H9 (cell line): ENCODE results near the gene KLHL10. TPM values are rescaled to one million over a fixed set of nuclear protein-coding genes. Genes with fewer than 3 reads are reported as not detected.

Source experiments
- DNase-seq: peaks from one replicate; pipeline ENCODE4 v3.0.0-alpha.2; 2017
- H2AFZ ChIP-seq: one replicate; pipeline ENCODE4 v1.6.1; 2013; ENCODE audit warnings: mild to moderate bottlenecking, low read length, control low read depth, moderate library complexity
- H2AK5ac ChIP-seq: 2 replicates; pipeline ENCODE4 v1.6.1; 2013; ENCODE audit warnings: low read length, control low read depth, mixed read lengths; ENCODE audit not compliant: insufficient read length
- H2BK120ac ChIP-seq: one replicate; pipeline ENCODE4 v1.6.1; 2013; ENCODE audit warnings: low read depth, mild to moderate bottlenecking, low read length, control low read depth, inconsistent platforms; ENCODE audit not compliant: poor library complexity, severe bottlenecking
- H2BK12ac ChIP-seq: 2 replicates; pipeline ENCODE4 v1.6.1; 2013; ENCODE audit warnings: low read length, control low read depth, mixed read lengths, low read depth; ENCODE audit not compliant: insufficient read length
- H2BK15ac ChIP-seq: 2 replicates; pipeline ENCODE4 v1.6.1; 2013; ENCODE audit warnings: low read depth, low read length, control low read depth
- H2BK20ac ChIP-seq: one replicate; pipeline ENCODE4 v1.6.1; 2013; ENCODE audit warnings: low read depth, mild to moderate bottlenecking, low read length, control low read depth, inconsistent platforms; ENCODE audit not compliant: poor library complexity, severe bottlenecking
- H2BK5ac ChIP-seq: 2 replicates; pipeline ENCODE4 v1.6.1; 2013; ENCODE audit warnings: low read length, control low read depth, mixed read lengths; ENCODE audit not compliant: insufficient read length
- H3K14ac ChIP-seq: 2 replicates; pipeline ENCODE4 v1.6.1; 2013; ENCODE audit warnings: low read length, control low read depth; ENCODE audit not compliant: insufficient read depth
- H3K18ac ChIP-seq: 2 replicates; pipeline ENCODE4 v1.6.1; 2013; ENCODE audit warnings: low read depth, mild to moderate bottlenecking, mixed read lengths, low read length, control low read depth; ENCODE audit not compliant: insufficient read length
- H3K23ac ChIP-seq: 2 replicates; pipeline ENCODE4 v1.6.1; 2013; ENCODE audit warnings: low read length, control low read depth, mixed read lengths, low read depth; ENCODE audit not compliant: insufficient read length
- H3K23me2 ChIP-seq: 2 replicates; pipeline ENCODE4 v1.6.1; 2013; ENCODE audit warnings: low read depth, mild to moderate bottlenecking, mixed read lengths, low read length, control low read depth; ENCODE audit not compliant: insufficient read length, poor library complexity, severe bottlenecking
- H3K27ac ChIP-seq: 2 replicates; pipeline ENCODE4 v1.5.1; 2013; ENCODE audit warnings: low read length, control low read depth, mixed read lengths, low read depth; ENCODE audit not compliant: insufficient read length
- H3K27me3 ChIP-seq: 2 replicates; pipeline ENCODE4 v1.6.1; 2013; ENCODE audit warnings: low read length, control low read depth, inconsistent platforms; ENCODE audit not compliant: insufficient read depth
- H3K4ac ChIP-seq: 2 replicates; pipeline ENCODE4 v1.6.1; 2013; ENCODE audit warnings: low read depth, mild to moderate bottlenecking, control low read depth, inconsistent platforms, low read length, moderate library complexity
- H3K4me1 ChIP-seq: 2 replicates; pipeline ENCODE4 v1.6.1; 2013; ENCODE audit warnings: low read length, control low read depth, inconsistent platforms; ENCODE audit not compliant: insufficient read depth
- H3K4me2 ChIP-seq: 2 replicates; pipeline ENCODE4 v1.6.1; 2013; ENCODE audit warnings: low read length, control low read depth, mixed read lengths; ENCODE audit not compliant: insufficient read length, insufficient read depth
- H3K56ac ChIP-seq: 2 replicates; pipeline ENCODE4 v1.6.1; 2013; ENCODE audit warnings: low read depth, mild to moderate bottlenecking, mixed read lengths, low read length, control low read depth; ENCODE audit not compliant: insufficient read length
- H3K79me1 ChIP-seq: 2 replicates; pipeline ENCODE4 v1.6.1; 2013; ENCODE audit warnings: low read depth, mild to moderate bottlenecking, moderate library complexity, low read length, control low read depth, inconsistent platforms; ENCODE audit not compliant: insufficient read depth, poor library complexity, severe bottlenecking
- H3K79me2 ChIP-seq: 2 replicates; pipeline ENCODE4 v1.6.1; 2013; ENCODE audit warnings: low read length, control low read depth, inconsistent platforms; ENCODE audit not compliant: insufficient read depth
- H3K9ac ChIP-seq: 2 replicates; pipeline ENCODE4 v1.6.1; 2013; ENCODE audit warnings: low read length, control low read depth, mixed read lengths; ENCODE audit not compliant: insufficient read length; ENCODE audit errors: extremely low read depth
- H3K9me3 ChIP-seq: one replicate; pipeline ENCODE4 v1.6.1; 2013; ENCODE audit warnings: low read depth, low read length, inconsistent platforms; ENCODE audit not compliant: control insufficient read depth
- H3T11ph ChIP-seq: one replicate; pipeline ENCODE4 v1.6.1; 2013; ENCODE audit warnings: mild to moderate bottlenecking, low read length, control low read depth, inconsistent platforms
- H4K20me1 ChIP-seq: one replicate; pipeline ENCODE4 v1.6.1; 2013; ENCODE audit not compliant: control insufficient read depth, insufficient read length, insufficient read depth
- H4K5ac ChIP-seq: 2 replicates; pipeline ENCODE4 v1.6.1; 2013; ENCODE audit warnings: low read depth, mild to moderate bottlenecking, mixed read lengths, low read length, control low read depth; ENCODE audit not compliant: insufficient read length
- H4K8ac ChIP-seq: replicated peaks from 2 replicates; pipeline ENCODE4 v1.6.1; 2013; ENCODE audit warnings: low read length, control low read depth, mixed read lengths, low read depth; ENCODE audit not compliant: insufficient read length
- H4K91ac ChIP-seq: 2 replicates; pipeline ENCODE4 v1.6.1; 2013; ENCODE audit warnings: low read depth, mild to moderate bottlenecking, moderate library complexity, mixed read lengths, low read length, control low read depth; ENCODE audit not compliant: insufficient read length
- H3K27ac Mint-ChIP-seq, 3 experiments: 2 replicates in 2 of 3; 3 replicates in 1 of 3; pipeline ENCODE4 v1.8.0; 2020 to 2021; ENCODE audit warnings: mixed read lengths in 3 of 3, mild to moderate bottlenecking in 1 of 3, moderate library complexity in 1 of 3
- H3K27me3 Mint-ChIP-seq: 2 replicates; pipeline ENCODE4 v1.8.0; 2021; ENCODE audit warnings: low read depth, mild to moderate bottlenecking, moderate library complexity, mixed read lengths
- H3K36me3 Mint-ChIP-seq, 3 experiments: 2 replicates in 2 of 3; 3 replicates in 1 of 3; pipeline ENCODE4 v1.8.0; 2020 to 2021; ENCODE audit warnings: low read depth in 3 of 3, mixed read lengths in 3 of 3; ENCODE audit not compliant: insufficient read depth in 1 of 3
- H3K4me1 Mint-ChIP-seq, 2 experiments: 2 replicates each; pipeline ENCODE4 v1.8.0; 2020; ENCODE audit warnings: mixed read lengths in 2 of 2
- H3K4me3 Mint-ChIP-seq, 2 experiments: 2 replicates in 1 of 2; 3 replicates in 1 of 2; pipeline ENCODE4 v1.8.0; 2020 to 2021; ENCODE audit warnings: mild to moderate bottlenecking in 2 of 2, mixed read lengths in 2 of 2, moderate library complexity in 1 of 2
- H3K9me3 Mint-ChIP-seq, 2 experiments: 2 replicates in 1 of 2; 3 replicates in 1 of 2; pipeline ENCODE4 v1.8.0; 2020; ENCODE audit warnings: mild to moderate bottlenecking in 2 of 2, mixed read lengths in 2 of 2, moderate library complexity in 1 of 2
- WGBS: extraction: QIAGEN DNeasy Blood & Tissue Kit; methylation state at CpG from one replicate; pipeline ENCODE4 v1.1.7; 2013; ENCODE audit warnings: missing lambda C conversion rate, low lambda C conversion rate, mixed read lengths; ENCODE audit not compliant: insufficient read length; ENCODE audit errors: extremely low coverage; 5-methylcytosine and 5-hydroxymethylcytosine counted together
- total RNA-seq: library from RNA; stranded (reverse); gene quantifications from 2 replicates; pipeline ENCODE4 v1.2.1, GENCODE V29; 2021
- TF ChIP-seq, protein P1 (sequence below): fragments of 200-600 bp; sonication (generic); conservative IDR thresholded peaks from 3 replicates; pipeline ENCODE4 v1.8.0; 2021; ENCODE audit warnings: antibody characterized with exemption, mild to moderate bottlenecking

The KLHL10 gene
- total RNA-seq, 1 experiment from 2014 or later = 0.46 TPM

DNA sequence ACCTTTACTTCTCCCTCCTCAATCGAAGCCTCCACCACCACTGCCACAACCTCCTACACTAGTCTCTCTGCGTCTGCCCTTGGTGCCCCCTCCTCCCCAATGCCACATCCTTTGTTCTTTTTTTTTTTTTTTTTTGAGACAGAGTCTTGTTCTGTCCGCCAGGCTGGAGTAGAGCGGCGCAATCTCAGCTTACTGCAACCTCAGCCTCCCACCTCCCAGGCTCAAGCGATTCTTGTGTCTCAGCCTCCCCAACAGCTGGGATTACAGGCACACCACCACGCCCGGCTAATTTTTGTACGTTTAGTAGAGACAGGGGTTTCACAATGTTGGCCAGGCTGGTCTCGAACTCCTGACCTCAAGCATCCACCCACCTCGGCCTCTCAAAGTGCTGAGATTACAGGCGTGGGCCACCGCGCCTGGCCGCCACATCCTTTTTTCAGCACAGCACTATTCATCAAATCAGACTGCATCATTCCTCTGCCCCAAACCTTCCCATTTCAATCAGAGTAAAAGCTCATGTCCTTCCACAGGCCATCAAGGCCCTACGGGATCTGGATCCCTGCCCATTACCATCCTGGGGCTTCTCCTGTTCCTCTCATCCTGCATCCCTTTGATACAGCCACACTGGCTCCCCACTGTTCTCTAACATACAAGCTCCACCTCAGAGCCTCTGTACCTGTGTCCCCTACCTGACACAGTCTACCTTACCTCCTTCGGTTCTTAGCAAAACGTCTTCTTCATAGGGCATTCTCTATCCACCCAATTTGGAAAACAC lies 25.6 kb downstream of the KLHL10 start:
- H4K91ac ChIP-seq = no peak overlapping the region
- H3K4ac ChIP-seq = no peak overlapping the region
- no peak for DNase-seq
- H2BK12ac ChIP-seq = no peak overlapping the region
- H3K23me2 ChIP-seq = peaks cover 18% of the 10 kb centered on the region
- H3K79me1 ChIP-seq = peaks cover 2% of the 10 kb centered on the region
- H4K8ac ChIP-seq = no peak overlapping the region
- no peaks in the 10 kb centered on the region for H4K20me1 ChIP-seq
- H3K4me1 ChIP-seq = peaks cover 5% of the 10 kb centered on the region; the same call in 1 of the 2 replicates
- no peak overlapping the region for H3K23ac ChIP-seq
- H3K56ac ChIP-seq = no peak overlapping the region
- no peak overlapping the region for H2BK15ac ChIP-seq
- H3K27ac ChIP-seq = no peak overlapping the region
- H4K5ac ChIP-seq = no peak overlapping the region
- H3K27me3 ChIP-seq = no peaks in the 10 kb centered on the region
- H3K9ac ChIP-seq = no peak overlapping the region
- H2AFZ ChIP-seq = no peak overlapping the region
- H3K36me3 Mint-ChIP-seq = peaks cover 9 to 20% (median 19%) of the 10 kb centered on the region in 3 experiments; a peak in 6 of 7 replicates
- H3K79me2 ChIP-seq = peaks cover 13% of the 10 kb centered on the region; the same call in 1 of the 2 replicates
- TF ChIP-seq, protein P1, sequence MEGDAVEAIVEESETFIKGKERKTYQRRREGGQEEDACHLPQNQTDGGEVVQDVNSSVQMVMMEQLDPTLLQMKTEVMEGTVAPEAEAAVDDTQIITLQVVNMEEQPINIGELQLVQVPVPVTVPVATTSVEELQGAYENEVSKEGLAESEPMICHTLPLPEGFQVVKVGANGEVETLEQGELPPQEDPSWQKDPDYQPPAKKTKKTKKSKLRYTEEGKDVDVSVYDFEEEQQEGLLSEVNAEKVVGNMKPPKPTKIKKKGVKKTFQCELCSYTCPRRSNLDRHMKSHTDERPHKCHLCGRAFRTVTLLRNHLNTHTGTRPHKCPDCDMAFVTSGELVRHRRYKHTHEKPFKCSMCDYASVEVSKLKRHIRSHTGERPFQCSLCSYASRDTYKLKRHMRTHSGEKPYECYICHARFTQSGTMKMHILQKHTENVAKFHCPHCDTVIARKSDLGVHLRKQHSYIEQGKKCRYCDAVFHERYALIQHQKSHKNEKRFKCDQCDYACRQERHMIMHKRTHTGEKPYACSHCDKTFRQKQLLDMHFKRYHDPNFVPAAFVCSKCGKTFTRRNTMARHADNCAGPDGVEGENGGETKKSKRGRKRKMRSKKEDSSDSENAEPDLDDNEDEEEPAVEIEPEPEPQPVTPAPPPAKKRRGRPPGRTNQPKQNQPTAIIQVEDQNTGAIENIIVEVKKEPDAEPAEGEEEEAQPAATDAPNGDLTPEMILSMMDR = no peak
- H3K9me3 Mint-ChIP-seq = no peaks in the 10 kb centered on the region
- H2BK20ac ChIP-seq = no peak overlapping the region
- H3K9me3 ChIP-seq = no peaks in the 10 kb centered on the region
- peaks cover 26 to 31% of the 10 kb centered on the region in 2 experiments for H3K4me1 Mint-ChIP-seq
- H3K4me3 Mint-ChIP-seq = no peak overlapping the region
- H3T11ph ChIP-seq = no peak overlapping the region
- no peak overlapping the region for H3K18ac ChIP-seq
- H2BK5ac ChIP-seq = no peak overlapping the region
- H3K27me3 Mint-ChIP-seq = no peaks in the 10 kb centered on the region
- H2BK120ac ChIP-seq = no peak overlapping the region
- H3K27ac Mint-ChIP-seq = no peak overlapping the region
- WGBS = no CpG with 5 or more reads among the region's 18 CpGs
- peak overlapping the region; percentile 99 for H3K4me2 ChIP-seq
- H3K14ac ChIP-seq = no peak overlapping the region
- H2AK5ac ChIP-seq = no peak overlapping the region
